ENCODE measurements around the gene LY6G6C.

Gene LY6G6C

GRCh38 chr6:31683591-31683990 lies 38.0 kb downstream of the LY6G6C start:
- no peak overlapping the region for H3K27ac ChIP-seq (replicated peaks)
- no peaks in the 10 kb centered on the region for H3K27me3 ChIP-seq (ENCODE audit: insufficient read depth, poor library complexity, severe bottlenecking)
- H3K4me3 ChIP-seq (replicated peaks; ENCODE audit: insufficient read depth, low read length) = no peak overlapping the region
- no peak for DNase-seq (ENCODE audit: low read depth in 1 of 2, low spot score in 1 of 2)
- TF ChIP-seq SPI1 (IDR thresholded peaks at IDR 0.05; ENCODE audit: borderline replicate concordance, low read depth) (no peak), REST (IDR thresholded peaks at IDR 0.05; ENCODE audit: insufficient replicate concordance, low read depth) (no peak), GABPA (IDR thresholded peaks at IDR 0.05; ENCODE audit: low read depth) (no peak), POLR2AphosphoS5 (IDR thresholded peaks at IDR 0.05; ENCODE audit: low read depth) (no peak), CTCF (IDR thresholded peaks at IDR 0.05; ENCODE audit: insufficient read depth, low read length) (no peak)

DNA sequence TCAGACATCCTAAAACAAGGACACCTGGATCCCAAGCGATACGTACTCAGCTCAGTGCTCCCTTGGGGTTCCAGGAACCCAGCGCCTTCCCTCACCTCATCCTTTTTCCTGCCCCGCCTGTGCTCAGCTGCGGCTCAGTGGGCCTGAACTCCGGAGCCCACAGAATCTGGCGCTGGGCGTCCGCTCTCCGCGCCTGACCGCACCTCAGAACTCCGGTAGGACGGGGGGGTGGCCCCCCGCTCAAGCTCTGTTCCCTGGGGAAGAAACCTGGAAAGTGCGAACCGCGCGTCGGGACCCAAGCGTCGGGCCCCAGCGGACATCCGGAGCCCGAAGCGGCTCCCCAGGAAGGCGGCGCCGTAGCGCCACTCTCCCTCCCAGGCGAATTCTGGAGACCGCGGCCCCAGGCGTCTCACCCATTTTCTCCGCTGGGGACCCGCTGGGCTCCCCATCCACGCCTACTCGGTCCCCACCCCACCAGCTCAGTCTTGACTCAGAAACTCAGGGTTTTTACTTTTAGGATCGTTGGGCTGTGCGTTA lies 40.3 kb downstream of the LY6G6C start:
- peak overlapping the region; percentile 43 for H3K4me3 ChIP-seq (replicated peaks; ENCODE audit: insufficient read depth, low read length)
- peak; percentile 35 to 61 for DNase-seq (ENCODE audit: low read depth in 1 of 2, low spot score in 1 of 2)
- TF ChIP-seq POLR2AphosphoS5 (IDR thresholded peaks at IDR 0.05; ENCODE audit: low read depth) (no peak), GABPA (IDR thresholded peaks at IDR 0.05; ENCODE audit: low read depth) (no peak), SPI1 (IDR thresholded peaks at IDR 0.05; ENCODE audit: borderline replicate concordance, low read depth) (no peak), REST (IDR thresholded peaks at IDR 0.05; ENCODE audit: insufficient replicate concordance, low read depth) (no peak), CTCF (IDR thresholded peaks at IDR 0.05; ENCODE audit: insufficient read depth, low read length) (no peak)
- H3K27me3 ChIP-seq (ENCODE audit: insufficient read depth, poor library complexity, severe bottlenecking) = no peaks in the 10 kb centered on the region
- peak overlapping the region; percentile 29; the same call in 1 of the 2 replicates for H3K27ac ChIP-seq (replicated peaks)

DNA sequence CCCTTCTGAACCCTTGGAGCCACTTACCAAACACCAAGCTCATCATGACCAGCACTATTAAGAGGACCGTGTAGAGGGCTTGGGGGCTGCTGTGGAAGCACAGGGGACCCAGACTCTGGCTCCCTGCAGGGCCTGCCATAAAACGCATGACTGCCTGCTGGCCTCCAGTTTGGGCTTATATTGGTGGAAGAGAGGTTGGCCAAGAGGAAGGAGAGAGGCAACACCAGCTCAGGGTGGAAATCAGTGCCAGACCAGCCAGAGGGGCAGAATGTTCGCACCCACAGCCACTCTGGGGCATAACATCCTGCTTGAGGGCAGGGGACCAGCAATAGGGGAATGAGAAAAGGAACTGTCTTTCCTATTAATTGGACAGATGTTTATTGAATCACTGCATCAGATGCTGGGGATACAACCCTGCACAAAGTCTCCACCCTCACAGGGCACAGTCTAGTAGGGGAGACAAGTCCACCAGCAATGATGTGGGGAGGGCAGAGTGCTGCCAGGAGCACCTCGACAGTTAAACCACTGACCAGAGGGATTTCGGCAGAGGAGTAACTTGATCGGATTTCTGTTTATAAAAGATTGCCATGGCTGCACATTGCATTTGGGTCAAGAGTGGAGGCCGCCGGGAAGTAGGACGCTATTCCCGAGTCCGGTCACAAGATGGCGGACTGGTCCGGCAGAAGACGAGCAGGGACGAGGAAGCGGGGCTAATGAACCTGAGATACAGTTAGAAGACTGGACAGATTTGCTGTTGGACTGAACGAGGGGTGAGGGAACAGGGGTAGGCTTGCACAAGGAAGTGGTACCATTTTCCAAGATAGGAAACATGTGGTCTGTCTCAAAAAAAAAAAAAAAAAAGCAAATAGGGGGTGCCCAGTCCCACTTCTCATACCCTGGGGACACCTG lies 41.1 kb downstream of the LY6G6C start, which contains the start of gene LY6G5C:
LY6G5C (minus strand) TSS at position 842 of the 909 bp plus-strand sequence; CDS start at position 148, 694 bp downstream.
- Histone ChIP-seq H3K27me3 (ENCODE audit: insufficient read depth, poor library complexity, severe bottlenecking) (no peaks in the 10 kb centered on the region), H3K4me3 (replicated peaks; ENCODE audit: insufficient read depth, low read length) (peak within 1 kb of the TSS; percentile 43), H3K27ac (replicated peaks) (peak within 1 kb of the TSS; percentile 29; the same call in 1 of the 2 replicates)
- TF ChIP-seq SPI1 (IDR thresholded peaks at IDR 0.05; ENCODE audit: borderline replicate concordance, low read depth) (peak; percentile 14; the same call in 1 of the 2 replicates), POLR2AphosphoS5 (IDR thresholded peaks at IDR 0.05; ENCODE audit: low read depth) (no peak), CTCF (IDR thresholded peaks at IDR 0.05; ENCODE audit: insufficient read depth, low read length) (peak; percentile 31)
- DNase-seq (ENCODE audit: low read depth in 1 of 2, low spot score in 1 of 2) = peak; percentile 74 to 81
